Activated T-cell treated with anti-CD3 and anti-CD28 coated beads, Interleukin-2, amount 50 U/mL, for 24 hours (primary cell): Measurements from ENCODE around the gene PRSS1.
A peak's percentile ranks its signal among the peaks of the same experiment; 100 is the strongest.
"Not testable (repeated sequence)": the region's sequence is repeated elsewhere in the genome, so short reads cannot be mapped to it uniquely, and the experiment has no call there.

Source experiments
- DNase-seq: peaks from one replicate; pipeline ENCODE4 v3.0.0-alpha.2; 2020
- H3K27ac Mint-ChIP-seq: 2 replicates; pipeline ENCODE4 v1.8.0; 2020; ENCODE audit warnings: mild to moderate bottlenecking, mixed read lengths
- H3K27me3 Mint-ChIP-seq: 2 replicates; pipeline ENCODE4 v1.8.0; 2020; ENCODE audit warnings: mixed read lengths
- H3K36me3 Mint-ChIP-seq: 2 replicates; pipeline ENCODE4 v1.8.0; 2020; ENCODE audit warnings: low read depth, mixed read lengths
- H3K4me1 Mint-ChIP-seq: 2 replicates; pipeline ENCODE4 v1.8.0; 2020; ENCODE audit warnings: low read depth, mixed read lengths
- H3K4me3 Mint-ChIP-seq: 2 replicates; pipeline ENCODE4 v1.8.0; 2020; ENCODE audit warnings: mild to moderate bottlenecking, moderate library complexity, mixed read lengths
- H3K9me3 Mint-ChIP-seq: 2 replicates; pipeline ENCODE4 v1.8.0; 2020; ENCODE audit warnings: mixed read lengths

The PRSS1 gene

GRCh38 chr7:142722248-142722794 lies 27.0 kb upstream of the PRSS1 start:
- Mint-ChIP-seq H3K9me3 (no peaks in the 10 kb centered on the region), H3K4me3 (peak overlapping the region; percentile 81), H3K36me3 (no peaks in the 10 kb centered on the region), H3K4me1 (peaks cover 19% of the 10 kb centered on the region), H3K27me3 (no peaks in the 10 kb centered on the region), H3K27ac (peak overlapping the region; percentile 65)
- no peak for DNase-seq

GRCh38 chr7:142733271-142733670 lies 16.0 kb upstream of the PRSS1 start:
- H3K27ac Mint-ChIP-seq = no peak overlapping the region
- no peak for DNase-seq
- H3K9me3 Mint-ChIP-seq = no peaks in the 10 kb centered on the region
- no peak overlapping the region for H3K4me3 Mint-ChIP-seq
- no peaks in the 10 kb centered on the region for H3K27me3 Mint-ChIP-seq
- no peaks in the 10 kb centered on the region for H3K36me3 Mint-ChIP-seq
- H3K4me1 Mint-ChIP-seq = no peaks in the 10 kb centered on the region

GRCh38 chr7:142739923-142740492 lies 9.3 kb upstream of the PRSS1 start:
- Mint-ChIP-seq H3K27me3 (no peaks in the 10 kb centered on the region), H3K27ac (peak overlapping the region; percentile 33), H3K36me3 (no peaks in the 10 kb centered on the region), H3K4me3 (peak overlapping the region; percentile 36), H3K4me1 (peaks cover 10% of the 10 kb centered on the region), H3K9me3 (no peaks in the 10 kb centered on the region)
- no peak for DNase-seq

GRCh38 chr7:142740786-142741185 lies 8.5 kb upstream of the PRSS1 start:
- H3K4me1 Mint-ChIP-seq = peaks cover 10% of the 10 kb centered on the region
- H3K27ac Mint-ChIP-seq = no peak overlapping the region
- H3K9me3 Mint-ChIP-seq = no peaks in the 10 kb centered on the region
- H3K36me3 Mint-ChIP-seq = no peaks in the 10 kb centered on the region
- no peaks in the 10 kb centered on the region for H3K27me3 Mint-ChIP-seq
- H3K4me3 Mint-ChIP-seq = peak overlapping the region; percentile 35
- DNase-seq = no peak

GRCh38 chr7:142741932-142742331 lies 7.3 kb upstream of the PRSS1 start:
- H3K4me3 Mint-ChIP-seq, H3K36me3 Mint-ChIP-seq, H3K27me3 Mint-ChIP-seq, H3K9me3 Mint-ChIP-seq, H3K27ac Mint-ChIP-seq, DNase-seq, H3K4me1 Mint-ChIP-seq: not testable (repeated sequence)

- no peak for DNase-seq
- Mint-ChIP-seq H3K27me3 (no peaks in the 10 kb centered on the region), H3K4me1 (peaks cover under 1% of the 10 kb centered on the region), H3K9me3 (no peaks in the 10 kb centered on the region), H3K36me3 (no peaks in the 10 kb centered on the region), H3K4me3 (no peak overlapping the region), H3K27ac (no peak overlapping the region)
Measured at GRCh38 chr7:142745091-142745635, 4.1 kb upstream of the PRSS1 start.

GRCh38 chr7:142745745-142746144 lies 3.5 kb upstream of the PRSS1 start:
- Mint-ChIP-seq H3K4me3 (no peak overlapping the region), H3K9me3 (no peaks in the 10 kb centered on the region), H3K27ac (no peak overlapping the region), H3K27me3 (no peaks in the 10 kb centered on the region), H3K4me1 (no peaks in the 10 kb centered on the region), H3K36me3 (no peaks in the 10 kb centered on the region)
- no peak for DNase-seq

- no peaks in the 10 kb centered on the region for H3K27me3 Mint-ChIP-seq
- H3K36me3 Mint-ChIP-seq = no peaks in the 10 kb centered on the region
- H3K27ac Mint-ChIP-seq = no peak overlapping the region
- no peaks in the 10 kb centered on the region for H3K9me3 Mint-ChIP-seq
- H3K4me1 Mint-ChIP-seq = no peaks in the 10 kb centered on the region
- no peak overlapping the region for H3K4me3 Mint-ChIP-seq
- no peak for DNase-seq
Measured at GRCh38 chr7:142746264-142746663, 3.0 kb upstream of the PRSS1 start.

- not testable (repeated sequence) for H3K36me3 Mint-ChIP-seq, DNase-seq, H3K9me3 Mint-ChIP-seq, H3K27me3 Mint-ChIP-seq, H3K4me3 Mint-ChIP-seq, H3K4me1 Mint-ChIP-seq, H3K27ac Mint-ChIP-seq
Measured at GRCh38 chr7:142748410-142748809, 862 bp upstream of the PRSS1 start.

GRCh38 chr7:142750321-142750938 lies 1.2 kb downstream of the PRSS1 start:
- H3K36me3 Mint-ChIP-seq = no peaks in the 10 kb centered on the region
- no peaks in the 10 kb centered on the region for H3K27me3 Mint-ChIP-seq
- H3K27ac Mint-ChIP-seq = no peak overlapping the region
- H3K9me3 Mint-ChIP-seq = no peaks in the 10 kb centered on the region
- DNase-seq = no peak
- no peak overlapping the region for H3K4me3 Mint-ChIP-seq
- H3K4me1 Mint-ChIP-seq = no peaks in the 10 kb centered on the region

GRCh38 chr7:142751526-142752175 lies 2.4 kb downstream of the PRSS1 start:
- DNase-seq, H3K27me3 Mint-ChIP-seq, H3K4me1 Mint-ChIP-seq, H3K36me3 Mint-ChIP-seq, H3K4me3 Mint-ChIP-seq, H3K9me3 Mint-ChIP-seq, H3K27ac Mint-ChIP-seq: not testable (repeated sequence)

GRCh38 chr7:142752376-142753225 lies 3.3 kb downstream of the PRSS1 start:
- H3K27ac Mint-ChIP-seq = no peak overlapping the region
- no peaks in the 10 kb centered on the region for H3K4me1 Mint-ChIP-seq
- no peak for DNase-seq
- no peaks in the 10 kb centered on the region for H3K36me3 Mint-ChIP-seq
- H3K4me3 Mint-ChIP-seq = no peak overlapping the region
- no peaks in the 10 kb centered on the region for H3K27me3 Mint-ChIP-seq
- H3K9me3 Mint-ChIP-seq = no peaks in the 10 kb centered on the region

GRCh38 chr7:142753366-142753765 lies 4.1 kb downstream of the PRSS1 start:
- H3K36me3 Mint-ChIP-seq = no peaks in the 10 kb centered on the region
- no peak for DNase-seq
- H3K4me1 Mint-ChIP-seq = no peaks in the 10 kb centered on the region
- no peaks in the 10 kb centered on the region for H3K9me3 Mint-ChIP-seq
- no peak overlapping the region for H3K4me3 Mint-ChIP-seq
- H3K27me3 Mint-ChIP-seq = no peaks in the 10 kb centered on the region
- H3K27ac Mint-ChIP-seq = no peak overlapping the region

- H3K4me1 Mint-ChIP-seq, DNase-seq, H3K36me3 Mint-ChIP-seq, H3K9me3 Mint-ChIP-seq, H3K4me3 Mint-ChIP-seq, H3K27ac Mint-ChIP-seq, H3K27me3 Mint-ChIP-seq: not testable (repeated sequence)
Measured at GRCh38 chr7:142753925-142754491, 4.7 kb downstream of the PRSS1 start.
